Left lung (tissue), 10 donors: ENCODE measurements around the gene EVPL. TPM values are rescaled to one million over a fixed set of nuclear protein-coding genes. Genes with fewer than 3 reads are reported as not detected.

Experiments used
- ATAC-seq: fragments of 200-7000 bp; cut with Tn5 transposase; one replicate; pipeline ENCODE4 v1.9.1; 2020; ENCODE audit warnings: moderate library complexity
- DNase-seq, 4 donors: peaks; one replicate each; pipeline ENCODE4 v3.0.0-alpha.2; 2013 to 2020
- H3K27ac ChIP-seq, 2 donors: fragments of 200-600 bp; sonication (generic) in 1 of 2; one replicate each; pipeline versions ENCODE4 v1.5.0 to v1.8.0; 2020 to 2021
- H3K27me3 ChIP-seq, 2 donors: fragments of 200-600 bp; sonication (generic) in 1 of 2; one replicate each; pipeline versions ENCODE4 v1.5.0 to v1.8.0; 2020 to 2021
- H3K36me3 ChIP-seq, 2 donors: fragments of 200-600 bp; sonication (generic) in 1 of 2; one replicate each; pipeline versions ENCODE4 v1.5.0 to v1.8.0; 2020 to 2021
- H3K4me1 ChIP-seq, 2 donors: fragments of 200-600 bp; one replicate each; pipeline ENCODE4 v1.8.0; 2021
- H3K4me3 ChIP-seq, 2 donors: fragments of 200-600 bp; sonication (generic) in 1 of 2; one replicate each; pipeline versions ENCODE4 v1.5.0 to v1.8.0; 2020 to 2021; ENCODE audit warnings: mild to moderate bottlenecking in 1 of 2
- H3K9me3 ChIP-seq, 2 donors: fragments of 200-600 bp; sonication (generic) in 1 of 2; one replicate each; pipeline versions ENCODE4 v1.5.0 to v1.8.0; 2020 to 2021
- CTCF ChIP-seq, 2 donors: fragments of 200-600 bp; sonication (generic) in 1 of 2; IDR thresholded peaks; one replicate each; pipeline versions ENCODE4 v1.5.0 to v1.8.0; 2021; ENCODE audit warnings: antibody characterized with exemption in 2 of 2
- intact Hi-C, 2 donors: fragments of 100-400 bp; cut with DNase I; formaldehyde crosslinking; loops; one replicate each; pipeline versions ENCODE4 v1.11.2 to v1.14.2; 2022
- polyA plus RNA-seq, 6 donors: library from polyadenylated mRNA; unstranded; fragments of 120-200 nt; gene quantifications; one replicate each; pipeline ENCODE4 v1.2.1, GENCODE V29; 2013; ENCODE audit not compliant: insufficient read length in 6 of 6
- total RNA-seq, 2 donors: library from RNA; stranded (reverse); fragmentation: NEBNext Ultra II Directional; extraction: Animal tissue kit (Norgen Biotek cat#: 25700); gene quantifications; one replicate each; pipeline ENCODE4 v1.2.1, GENCODE V29; 2021
- donor health status: DM: no; HTN: yes; CAD: no.
- donor health status: DM: no; HTN: no; CAD: no.

EVPL gene
- total and polyA plus RNA-seq, 8 donors, result 23.3 to 53.1 (median 43.9) TPM

GRCh38 chr17:75959051-75959838, 67.9 kb downstream of the EVPL start:
- intact Hi-C loops, result no loop called here
- H3K4me3 ChIP-seq, result no peak overlapping the region
- H3K27ac ChIP-seq, result no peak overlapping the region
- H3K27me3 ChIP-seq, result no peaks in the 10 kb centered on the region
- H3K4me1 ChIP-seq, result peaks cover 0 to 22% of the 10 kb centered on the region in 2 donors
- no peak for TF ChIP-seq CTCF (IDR thresholded peaks at IDR 0.05)
- no peaks in the 10 kb centered on the region for H3K9me3 ChIP-seq
- peaks cover 0 to 57% of the 10 kb centered on the region in 2 donors for H3K36me3 ChIP-seq
- ATAC-seq, result peak; percentile 53
- DNase-seq, result no peak

Other genes starting within 250 kb of the EVPL start
- 10 to 100 TPM; 19.8 to 24.6 TPM for gene UNK, start 242.5 kb downstream of the EVPL start, total RNA-seq
- 10 to 100 TPM; 48.4 to 54.6 (median 50.6) TPM for gene UNK, start 242.5 kb downstream of the EVPL start, polyA plus RNA-seq
- 10 to 100 TPM; 60.5 to 91.4 TPM for gene UNC13D, start 182.9 kb downstream of the EVPL start, total RNA-seq
- 10 to 100 TPM; 24.9 to 49.5 (median 36.6) TPM for gene UNC13D, start 182.9 kb downstream of the EVPL start, polyA plus RNA-seq
- gene WBP2, start 172.0 kb downstream of the EVPL start, total RNA-seq, result 100 to 1,000 TPM; 119 to 132 TPM
- gene WBP2, start 172.0 kb downstream of the EVPL start, polyA plus RNA-seq, result 10 to 100 TPM; 64.1 to 78.0 (median 73.6) TPM
- gene TRIM47, start 148.7 kb downstream of the EVPL start, total RNA-seq, result 10 to 100 TPM; 43.0 to 63.8 TPM
- gene TRIM47, start 148.7 kb downstream of the EVPL start, polyA plus RNA-seq, result 10 to 100 TPM; 13.4 to 26.9 (median 20.3) TPM
- gene TRIM65, start 130.4 kb downstream of the EVPL start, total RNA-seq, result 10 to 100 TPM; 26.3 to 35.1 TPM
- gene TRIM65, start 130.4 kb downstream of the EVPL start, polyA plus RNA-seq, result 10 to 100 TPM; 15.8 to 30.9 (median 19.1) TPM
- gene MRPL38, start 122.4 kb downstream of the EVPL start, total RNA-seq, result 10 to 100 TPM; 80.5 to 81.8 TPM
- gene MRPL38, start 122.4 kb downstream of the EVPL start, polyA plus RNA-seq, result 10 to 100 TPM; 61.1 to 86.4 (median 71.7) TPM
- gene FBF1, start 86.3 kb downstream of the EVPL start, total RNA-seq, result 10 to 100 TPM; 12.1 to 13.1 TPM
- 10 to 100 TPM in 1 of 6 donors, 1 to 10 TPM in 5; 7.3 to 11.4 (median 8.7) TPM for gene FBF1, start 86.3 kb downstream of the EVPL start, polyA plus RNA-seq
- gene ACOX1, start 48.1 kb downstream of the EVPL start, total RNA-seq, result 10 to 100 TPM; 81.0 TPM
- gene ACOX1, start 48.1 kb downstream of the EVPL start, polyA plus RNA-seq, result 10 to 100 TPM; 25.6 to 34.5 (median 29.4) TPM
- gene TEN1, start 48.1 kb downstream of the EVPL start, total RNA-seq, result 10 to 100 TPM; 19.3 to 20.7 TPM
- 10 to 100 TPM; 24.5 to 32.2 (median 29.7) TPM for gene TEN1, start 48.1 kb downstream of the EVPL start, polyA plus RNA-seq
- gene CDK3, start 26.5 kb downstream of the EVPL start, total RNA-seq, result 1 to 10 TPM; 5.4 to 6.1 TPM
- 10 to 100 TPM; 14.1 to 23.3 (median 21.0) TPM for gene CDK3, start 26.5 kb downstream of the EVPL start, polyA plus RNA-seq
- gene SRP68, start 45.2 kb upstream of the EVPL start, total RNA-seq, result 10 to 100 TPM; 61.0 to 72.3 TPM
- 100 to 1,000 TPM in 2 of 6 donors, 10 to 100 TPM in 4; 95.0 to 104 (median 98.6) TPM for gene SRP68, start 45.2 kb upstream of the EVPL start, polyA plus RNA-seq
- gene GALR2, start 47.5 kb upstream of the EVPL start, total RNA-seq, result under 1 TPM in 1 of 2 donors, not detected in 1; 0.23 TPM
- gene GALR2, start 47.5 kb upstream of the EVPL start, polyA plus RNA-seq, result under 1 TPM in 2 of 6 donors, not detected in 4; 0.12 to 0.21 TPM
- under 1 TPM in 1 of 2 donors, not detected in 1; 0.12 TPM for gene ZACN, start 51.9 kb upstream of the EVPL start, total RNA-seq
- gene ZACN, start 51.9 kb upstream of the EVPL start, polyA plus RNA-seq, result 10 to 100 TPM; 16.4 to 27.5 (median 18.0) TPM
- gene EXOC7, start 76.5 kb upstream of the EVPL start, total RNA-seq, result 100 to 1,000 TPM; 114 to 123 TPM
- 100 to 1,000 TPM; 147 to 178 (median 164) TPM for gene EXOC7, start 76.5 kb upstream of the EVPL start, polyA plus RNA-seq
- gene FOXJ1, start 113.9 kb upstream of the EVPL start, total RNA-seq, result 10 to 100 TPM in 1 of 2 donors, 1 to 10 TPM in 1; 7.7 to 15.9 TPM
- 10 to 100 TPM; 13.9 to 30.4 (median 20.9) TPM for gene FOXJ1, start 113.9 kb upstream of the EVPL start, polyA plus RNA-seq
- 1 to 10 TPM in 1 of 2 donors, under 1 TPM in 1; 0.79 to 1.4 TPM for gene RNF157, start 213.2 kb upstream of the EVPL start, total RNA-seq
- gene RNF157, start 213.2 kb upstream of the EVPL start, polyA plus RNA-seq, result 10 to 100 TPM in 1 of 6 donors, 1 to 10 TPM in 5; 7.0 to 11.1 (median 8.7) TPM
- 10 to 100 TPM; 45.7 to 52.7 TPM for gene UBALD2, start 238.0 kb upstream of the EVPL start, total RNA-seq
- gene UBALD2, start 238.0 kb upstream of the EVPL start, polyA plus RNA-seq, result 10 to 100 TPM; 16.7 to 36.1 (median 28.1) TPM